ENCODE measurements around the gene TENT5C.

Gene TENT5C

GRCh38 chr1:117636637-117637425, 31.0 kb downstream of the TENT5C start:
- DNase-seq, result no peak

- no peak for DNase-seq
Measured at GRCh38 chr1:117638141-117638540, 32.3 kb downstream of the TENT5C start.

GRCh38 chr1:117638759-117639158, 32.9 kb downstream of the TENT5C start:
- no peak for DNase-seq

GRCh38 chr1:117639741-117640140, 33.9 kb downstream of the TENT5C start:
- no peak for DNase-seq

GRCh38 chr1:117641536-117641935, 35.7 kb downstream of the TENT5C start:
- no peak for DNase-seq

- DNase-seq, result no peak
Measured at GRCh38 chr1:117642963-117643362, 37.1 kb downstream of the TENT5C start.

- DNase-seq, result no peak
Measured at GRCh38 chr1:117643601-117644000, 37.8 kb downstream of the TENT5C start.

GRCh38 chr1:117644696-117645311, 39.0 kb downstream of the TENT5C start:
- DNase-seq, result no peak

GRCh38 chr1:117645343-117645742, 39.5 kb downstream of the TENT5C start:
- DNase-seq, result no peak

- no peak for DNase-seq
Measured at GRCh38 chr1:117646007-117646811, 40.4 kb downstream of the TENT5C start.

- no peak for DNase-seq
Measured at GRCh38 chr1:117646956-117647355, 41.1 kb downstream of the TENT5C start.

- no peak for DNase-seq
Measured at GRCh38 chr1:117648015-117648414, 42.2 kb downstream of the TENT5C start.

- no peak for DNase-seq
Measured at GRCh38 chr1:117650840-117651568, 45.2 kb downstream of the TENT5C start.

GRCh38 chr1:117651616-117652015, 45.8 kb downstream of the TENT5C start:
- DNase-seq, result no peak

GRCh38 chr1:117652421-117652820, 46.6 kb downstream of the TENT5C start:
- no peak for DNase-seq

- DNase-seq, result no peak
Measured at GRCh38 chr1:117653195-117653594, 47.3 kb downstream of the TENT5C start.

GRCh38 chr1:117653732-117654492, 48.1 kb downstream of the TENT5C start:
- DNase-seq, result no peak

- no peak for DNase-seq
Measured at GRCh38 chr1:117654493-117655219, 48.8 kb downstream of the TENT5C start.

GRCh38 chr1:117655220-117655577, 49.4 kb downstream of the TENT5C start:
- no peak for DNase-seq

- DNase-seq, result no peak
Measured at GRCh38 chr1:117656202-117656641, 50.4 kb downstream of the TENT5C start.

- DNase-seq, result no peak
Measured at GRCh38 chr1:117657031-117657430, 51.2 kb downstream of the TENT5C start.
